K562 (cell line): ENCODE data around the gene KIF24. TPM values are rescaled to one million over a fixed set of nuclear protein-coding genes. Genes with fewer than 3 reads are reported as not detected.

Source experiments
- ATAC-seq: fragments of 200-7000 bp; cut with Tn5 transposase; 3 replicates; pipeline ENCODE4 v1.9.1; 2020; ENCODE audit warnings: moderate library complexity
- BruUV-seq: library from RNA; stranded (reverse); fragments of 400-500 nt; replicated peaks from 2 replicates; lab custom pipeline; 2021; lab: Mats Ljungman, UMichigan
- CTCF ChIA-PET: fragments of 300-600 bp; formaldehyde crosslinking; extraction: SDS; loops from one replicate; lab custom pipeline; 2021; ENCODE audit warnings: low intra/inter-chr PET ratio; lab: Yijun Ruan, JAX
- POLR2A ChIA-PET: fragments of 300-600, 350-650 bp; sonication (Branson Sonifier 250); formaldehyde crosslinking; extraction: SDS; loops from one replicate; lab custom pipeline; 2021; ENCODE audit warnings: antibody characterized with exemption, inconsistent platforms; lab: Yijun Ruan, JAX
- DNase-seq, 4 experiments: peaks; one replicate each; pipeline versions ENCODE4 v3.0.0 to v3.0.0-alpha.2; 2011 to 2018; ENCODE audit warnings: low spot score in 3 of 4, mixed read lengths in 3 of 4; ENCODE audit errors: extremely low read depth in 1 of 4
- FAIRE-seq: peaks from 2 replicates; lab custom pipeline; 2011; peaks lifted over from hg19 to GRCh38; lab: Jason Lieb, UNC
- H2AFZ ChIP-seq: 2 replicates; pipeline ENCODE4 v1.6.0; 2011; ENCODE audit warnings: low read depth, low read length, control low read depth, inconsistent platforms
- H3K27ac ChIP-seq: fragments of 200-600 bp; 3 replicates; pipeline ENCODE4 v1.8.0; 2011; ENCODE audit warnings: low read depth, mild to moderate bottlenecking, control low read depth, inconsistent platforms, low read length, moderate library complexity, mixed read lengths; ENCODE audit errors: extremely low read depth
- H3K27me3 ChIP-seq, 2 experiments: fragments of 300-600 bp in 1 of 2; 2 replicates in 1 of 2; 3 replicates in 1 of 2; pipeline versions ENCODE4 v1.6.0 to v1.8.0; 2011; ENCODE audit warnings: inconsistent platforms in 2 of 2, low read length in 2 of 2, mild to moderate bottlenecking in 1 of 2, mixed read lengths in 1 of 2, moderate library complexity in 1 of 2; ENCODE audit not compliant: control insufficient read depth in 2 of 2, insufficient read depth in 2 of 2
- H3K36me3 ChIP-seq: fragments of 300-600 bp; 3 replicates; pipeline ENCODE4 v1.8.0; 2011; ENCODE audit warnings: mild to moderate bottlenecking, low read length, inconsistent platforms; ENCODE audit not compliant: control insufficient read depth, insufficient read depth
- H3K4me1 ChIP-seq, 2 experiments: fragments of 200-600 bp in 1 of 2; replicated peaks in 1 of 2; 2 replicates in 1 of 2; 3 replicates in 1 of 2; pipeline versions ENCODE4 v1.5.1 to v1.8.0; 2011; ENCODE audit warnings: inconsistent platforms in 2 of 2, low read length in 2 of 2, mild to moderate bottlenecking in 1 of 2, mixed read lengths in 1 of 2, moderate library complexity in 1 of 2; ENCODE audit not compliant: control insufficient read depth in 2 of 2, insufficient read depth in 2 of 2
- H3K4me2 ChIP-seq: 2 replicates; pipeline ENCODE4 v1.6.1; 2011; ENCODE audit warnings: low read length, control low read depth, inconsistent platforms, mixed read lengths; ENCODE audit not compliant: insufficient read depth
- H3K4me3 ChIP-seq: fragments of 200-600 bp; sonication (generic), shearing (Covaris generic); 2 replicates; pipeline ENCODE4 v1.5.1; 2016; ENCODE audit warnings: control low read depth, inconsistent platforms
- H3K79me2 ChIP-seq: fragments of 200-600 bp; 3 replicates; pipeline ENCODE4 v1.8.0; 2011; ENCODE audit warnings: low read length, inconsistent platforms; ENCODE audit not compliant: control insufficient read depth, insufficient read depth
- H3K9ac ChIP-seq, 2 experiments: 2 replicates each; pipeline versions ENCODE4 v1.6.0 to v1.6.1; 2011; ENCODE audit warnings: low read depth in 2 of 2, low read length in 2 of 2, control low read depth in 1 of 2, inconsistent platforms in 1 of 2, mild to moderate bottlenecking in 1 of 2, mixed read lengths in 1 of 2; ENCODE audit not compliant: insufficient read depth in 1 of 2
- H3K9me1 ChIP-seq: one replicate; pipeline ENCODE4 v1.6.0; 2011; ENCODE audit warnings: inconsistent platforms, mild to moderate bottlenecking, low read length, moderate library complexity; ENCODE audit not compliant: control insufficient read depth, insufficient read depth
- H3K9me3 ChIP-seq: replicated peaks from 2 replicates; pipeline ENCODE4 v1.5.1; 2011; ENCODE audit warnings: low read depth, low read length, inconsistent platforms; ENCODE audit not compliant: control insufficient read depth, insufficient read depth
- H4K20me1 ChIP-seq: replicated peaks from 2 replicates; pipeline ENCODE4 v1.6.1; 2011; ENCODE audit warnings: low read length, inconsistent platforms, mixed read lengths; ENCODE audit not compliant: control insufficient read depth, insufficient read depth
- HMG20B ChIP-seq: fragments of 250-450 bp; sonication (Bioruptor Pico); IDR thresholded peaks from 2 replicates; pipeline ENCODE4 v1.5.0; 2021; ENCODE audit warnings: mild to moderate bottlenecking
- KLF16 ChIP-seq: IDR thresholded peaks from 2 replicates; pipeline ENCODE4 v1.6.1; 2016; ENCODE audit warnings: antibody characterized with exemption
- MTA1 ChIP-seq: fragments of 450-650 bp; IDR thresholded peaks from 2 replicates; pipeline ENCODE4 v1.6.1; 2017; ENCODE audit warnings: borderline replicate concordance
- TAF7 ChIP-seq: fragments of 450-650 bp; IDR thresholded peaks from 2 replicates; pipeline ENCODE4 v1.6.1; 2016; ENCODE audit warnings: missing genetic modification characterization, missing compliant biosample characterization
- ZNF217 ChIP-seq: sonication (generic); formaldehyde crosslinking; IDR thresholded peaks from 2 replicates; pipeline ENCODE4 v1.8.0; 2022; ENCODE audit warnings: mild to moderate bottlenecking, missing genetic modification reagents
- WGBS: fragments of 100-300 bp; shearing (Covaris generic); methylation state at CpG from one replicate; pipeline ENCODE4 v1.1.6; 2016; ENCODE audit warnings: low coverage, mixed read lengths; ENCODE audit not compliant: insufficient coverage; ENCODE audit errors: missing lambda C conversion rate; 5-methylcytosine and 5-hydroxymethylcytosine counted together
- in situ Hi-C: fragments of 300-500 bp; cut with MboI; formaldehyde crosslinking; loops from 4 replicates; pipeline ENCODE4 v1.15.0; 2018; ENCODE audit warnings: inconsistent platforms, mixed read lengths
- intact Hi-C: fragments of 100-400 bp; cut with micrococcal nuclease; formaldehyde crosslinking; loops from 2 replicates; pipeline ENCODE4 v1.14.2; 2022
- polyA plus RNA-seq, 8 experiments: library from polyadenylated mRNA; depleted of rRNA in 4 of 8; stranded (reverse) in 5 of 8; unstranded in 3 of 8; fragments of >200 nt; fragmentation: Nextera tagmentation in 2 of 8; fragmentation: Illumina TruSeq in 1 of 8; extraction: Ambion mirVana in 2 of 8; extraction: Trizol in 1 of 8; gene quantifications; 2 replicates each; pipeline versions ENCODE4 v1.2.1 to v1.2.3, GENCODE V29; 2011 to 2014; ENCODE audit warnings: inconsistent platforms in 1 of 8, missing spikeins in 1 of 8
- total RNA-seq, 7 experiments: library from RNA; depleted of rRNA in 6 of 7; stranded (reverse); fragments of >200 nt in 6 of 7; fragmentation: Illumina TruSeq in 2 of 7; extraction: Trizol in 2 of 7; gene quantifications; 2 replicates each; pipeline versions ENCODE4 v1.2.1 to v1.2.3, GENCODE V29; 2011 to 2021; ENCODE audit warnings: low replicate concordance in 1 of 7
- TF ChIP-seq, protein P1 (sequence below): sonication (generic); formaldehyde crosslinking; IDR thresholded peaks from 2 replicates; pipeline ENCODE4 v1.8.0; 2023; ENCODE audit warnings: mild to moderate bottlenecking, missing genetic modification reagents
- TF ChIP-seq, protein P2 (sequence below), 2 experiments: fragments of 450-650 bp; conservative IDR thresholded peaks; 2 replicates each; pipeline ENCODE4 v1.6.1; 2017; ENCODE audit warnings: mild to moderate bottlenecking in 2 of 2, moderate library complexity in 2 of 2
- TF ChIP-seq, protein P3 (sequence below): fragments of 250-450 bp; sonication (Bioruptor Pico); IDR thresholded peaks from 2 replicates; pipeline ENCODE4 v1.4.0; 2020; ENCODE audit warnings: borderline replicate concordance

Gene KIF24
- total and polyA plus RNA-seq, 9 of the 15 experiments (the other 6 are each of a cell fraction or from before 2014, with no cell fraction given) = 0.63 to 5.8 (median 4.4) TPM

DNA sequence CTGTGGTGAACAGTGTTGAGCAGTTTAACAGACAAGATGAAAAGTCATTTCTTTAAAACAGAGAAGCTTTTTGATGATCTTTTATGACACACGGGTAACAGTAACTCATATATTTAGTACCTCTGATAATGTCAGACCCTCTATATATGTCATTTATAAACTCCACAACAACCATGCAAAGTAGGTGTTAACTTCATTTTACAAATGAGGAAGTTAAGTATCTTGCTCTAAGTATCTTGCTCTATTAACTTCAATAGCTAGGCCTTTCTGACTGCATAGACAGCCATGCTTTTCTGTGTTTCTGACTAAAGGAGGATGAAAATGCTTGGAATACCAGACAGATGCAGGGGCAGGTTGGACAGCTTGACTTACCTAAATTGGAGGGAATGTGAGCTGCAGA lies 2.1 kb upstream of the KIF24 start:
- no peaks in the 10 kb centered on the region for H3K9me1 ChIP-seq
- H3K79me2 ChIP-seq = peaks cover 37% of the 10 kb centered on the region
- intact Hi-C loops = no loop called here
- H3K4me1 ChIP-seq = peaks cover 10 to 13% of the 10 kb centered on the region in 2 experiments; a peak in 3 of 5 replicates
- H4K20me1 ChIP-seq = no peaks in the 10 kb centered on the region
- H2AFZ ChIP-seq = no peak overlapping the region
- H3K36me3 ChIP-seq = no peaks in the 10 kb centered on the region; the same call in 2 of the 3 replicates
- no peak overlapping the region for H3K9ac ChIP-seq
- ChIA-PET CTCF (interaction anchor here (0.8 to 1.2 kb wide), 2 partner anchors 48 to 303 kb away, joined by 3 read pairs; no protein-coding TSS in a partner anchor), POLR2A (interaction anchor here (1.4 to 1.6 kb wide), 2 partner anchors 8 to 45 kb away, joined by 3 to 4 read pairs; partner anchors contain the start of gene MYORG)
- no peak overlapping the region for H3K27ac ChIP-seq
- WGBS = 56% methylated on average over 1 of the region's 1 CpG
- no peak overlapping the region for H3K4me2 ChIP-seq
- no peak overlapping the region for H3K4me3 ChIP-seq
- BruUV-seq = no TSS peak
- no peaks in the 10 kb centered on the region for H3K9me3 ChIP-seq
- no peak for TF ChIP-seq KLF16
- TF ChIP-seq, protein P1, sequence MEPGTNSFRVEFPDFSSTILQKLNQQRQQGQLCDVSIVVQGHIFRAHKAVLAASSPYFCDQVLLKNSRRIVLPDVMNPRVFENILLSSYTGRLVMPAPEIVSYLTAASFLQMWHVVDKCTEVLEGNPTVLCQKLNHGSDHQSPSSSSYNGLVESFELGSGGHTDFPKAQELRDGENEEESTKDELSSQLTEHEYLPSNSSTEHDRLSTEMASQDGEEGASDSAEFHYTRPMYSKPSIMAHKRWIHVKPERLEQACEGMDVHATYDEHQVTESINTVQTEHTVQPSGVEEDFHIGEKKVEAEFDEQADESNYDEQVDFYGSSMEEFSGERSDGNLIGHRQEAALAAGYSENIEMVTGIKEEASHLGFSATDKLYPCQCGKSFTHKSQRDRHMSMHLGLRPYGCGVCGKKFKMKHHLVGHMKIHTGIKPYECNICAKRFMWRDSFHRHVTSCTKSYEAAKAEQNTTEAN = no peak
- no peak for TF ChIP-seq MTA1
- TF ChIP-seq ZNF217 (CRISPR knock-in tag) = no peak
- TF ChIP-seq HMG20B (CRISPR knock-in tag) = no peak
- no peak for TF ChIP-seq TAF7 (tag)
- TF ChIP-seq, protein P2, sequence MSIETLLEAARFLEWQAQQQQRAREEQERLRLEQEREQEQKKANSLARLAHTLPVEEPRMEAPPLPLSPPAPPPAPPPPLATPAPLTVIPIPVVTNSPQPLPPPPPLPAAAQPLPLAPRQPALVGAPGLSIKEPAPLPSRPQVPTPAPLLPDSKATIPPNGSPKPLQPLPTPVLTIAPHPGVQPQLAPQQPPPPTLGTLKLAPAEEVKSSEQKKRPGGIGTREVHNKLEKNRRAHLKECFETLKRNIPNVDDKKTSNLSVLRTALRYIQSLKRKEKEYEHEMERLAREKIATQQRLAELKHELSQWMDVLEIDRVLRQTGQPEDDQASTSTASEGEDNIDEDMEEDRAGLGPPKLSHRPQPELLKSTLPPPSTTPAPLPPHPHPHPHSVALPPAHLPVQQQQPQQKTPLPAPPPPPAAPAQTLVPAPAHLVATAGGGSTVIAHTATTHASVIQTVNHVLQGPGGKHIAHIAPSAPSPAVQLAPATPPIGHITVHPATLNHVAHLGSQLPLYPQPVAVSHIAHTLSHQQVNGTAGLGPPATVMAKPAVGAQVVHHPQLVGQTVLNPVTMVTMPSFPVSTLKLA (conservative IDR thresholded peaks at IDR 0.05) = no peak
- TF ChIP-seq, protein P3, sequence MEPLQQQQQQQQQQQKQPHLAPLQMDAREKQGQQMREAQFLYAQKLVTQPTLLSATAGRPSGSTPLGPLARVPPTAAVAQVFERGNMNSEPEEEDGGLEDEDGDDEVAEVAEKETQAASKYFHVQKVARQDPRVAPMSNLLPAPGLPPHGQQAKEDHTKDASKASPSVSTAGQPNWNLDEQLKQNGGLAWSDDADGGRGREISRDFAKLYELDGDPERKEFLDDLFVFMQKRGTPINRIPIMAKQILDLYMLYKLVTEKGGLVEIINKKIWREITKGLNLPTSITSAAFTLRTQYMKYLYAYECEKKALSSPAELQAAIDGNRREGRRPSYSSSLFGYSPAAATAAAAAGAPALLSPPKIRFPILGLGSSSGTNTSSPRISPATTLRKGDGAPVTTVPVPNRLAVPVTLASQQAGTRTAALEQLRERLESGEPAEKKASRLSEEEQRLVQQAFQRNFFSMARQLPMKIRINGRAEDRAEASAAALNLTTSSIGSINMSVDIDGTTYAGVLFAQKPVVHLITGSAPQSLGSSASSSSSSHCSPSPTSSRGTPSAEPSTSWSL (CRISPR knock-in tag) = no peak
- DNase-seq (no peak), FAIRE-seq (no peak), ATAC-seq (no peak)
- in situ Hi-C loops = no loop called here
- no peaks in the 10 kb centered on the region for H3K27me3 ChIP-seq
